SK-N-SH (cell line): ENCODE measurements around the gene ALG6. TPM values are rescaled to one million over a fixed set of nuclear protein-coding genes. Genes with fewer than 3 reads are reported as not detected.

Experiments
- CTCF ChIA-PET: fragments of 300-600, 350-600 bp; formaldehyde crosslinking; extraction: SDS; loops from one replicate; lab custom pipeline; 2021; lab: Yijun Ruan, JAX
- POLR2A ChIA-PET: fragments of 350-600 bp; sonication (Branson Sonifier 250); formaldehyde crosslinking; extraction: SDS; loops from one replicate; lab custom pipeline; 2020; ENCODE audit warnings: antibody characterized with exemption, inconsistent platforms; lab: Yijun Ruan, JAX
- DNase-seq: peaks from one replicate; pipeline ENCODE4 v3.0.0; 2012
- H2AFZ ChIP-seq: fragments of 200-600 bp; sonication (generic); 2 replicates; pipeline ENCODE4 v1.8.1; 2016; ENCODE audit warnings: antibody characterized with exemption, mild to moderate bottlenecking, low read depth
- H3F3A ChIP-seq: fragments of 200-600 bp; sonication (generic); replicated peaks from 2 replicates; pipeline ENCODE3; 2016; ENCODE audit warnings: antibody characterized with exemption, mild to moderate bottlenecking; ENCODE audit not compliant: insufficient read depth
- H3K27ac ChIP-seq, 2 experiments: fragments of 200-500 bp in 1 of 2; fragments of 200-600 bp in 1 of 2; sonication (Bioruptor generic) in 1 of 2; sonication (generic), shearing (Covaris generic) in 1 of 2; 2 replicates each; pipeline versions ENCODE4 v1.5.1 to v1.6.1; 2014 to 2016; ENCODE audit warnings: low read depth in 2 of 2, inconsistent platforms in 1 of 2, low read length in 1 of 2, mild to moderate bottlenecking in 1 of 2, mixed read lengths in 1 of 2
- H3K27me3 ChIP-seq: fragments of 200-600 bp; sonication (generic), shearing (Covaris generic); 2 replicates; pipeline ENCODE4 v1.6.1; 2016; ENCODE audit warnings: mixed run types; ENCODE audit not compliant: insufficient read depth
- H3K36me3 ChIP-seq, 2 experiments: fragments of 200-500 bp in 1 of 2; fragments of 200-600 bp in 1 of 2; sonication (Bioruptor generic) in 1 of 2; sonication (generic) in 1 of 2; replicated peaks in 1 of 2; 2 replicates each; pipeline versions ENCODE3 to v1.5.1; 2014 to 2016; ENCODE audit warnings: low read length in 1 of 2, mild to moderate bottlenecking in 1 of 2; ENCODE audit not compliant: insufficient read depth in 2 of 2, control insufficient read depth in 1 of 2
- H3K4me1 ChIP-seq, 2 experiments: fragments of 200-500 bp in 1 of 2; fragments of 200-600 bp in 1 of 2; sonication (Bioruptor generic) in 1 of 2; sonication (generic), shearing (Covaris generic) in 1 of 2; 2 replicates each; pipeline versions ENCODE4 v1.5.1 to v1.6.1; 2014 to 2016; ENCODE audit warnings: low read depth in 1 of 2, low read length in 1 of 2, mixed run types in 1 of 2; ENCODE audit not compliant: insufficient read depth in 2 of 2, control insufficient read depth in 1 of 2
- H3K4me2 ChIP-seq: fragments of 200-600 bp; sonication (generic), shearing (Covaris generic); 2 replicates; pipeline ENCODE4 v1.6.1; 2017; ENCODE audit warnings: mixed run types
- H3K4me3 ChIP-seq, 2 experiments: fragments of 200-500 bp in 1 of 2; fragments of 200-600 bp in 1 of 2; sonication (Bioruptor generic) in 1 of 2; sonication (generic), shearing (Covaris generic) in 1 of 2; 2 replicates each; pipeline versions ENCODE4 v1.5.1 to v1.8.1; 2014 to 2016; ENCODE audit warnings: low read depth in 2 of 2, inconsistent platforms in 1 of 2, low read length in 1 of 2, mild to moderate bottlenecking in 1 of 2, mixed read lengths in 1 of 2, moderate library complexity in 1 of 2
- H3K79me2 ChIP-seq: fragments of 200-600 bp; sonication (generic); 2 replicates; pipeline ENCODE4 v1.8.1; 2017; ENCODE audit warnings: mild to moderate bottlenecking; ENCODE audit not compliant: insufficient read depth
- H3K9ac ChIP-seq: fragments of 200-600 bp; sonication (generic); 2 replicates; pipeline ENCODE4 v1.6.1; 2017; ENCODE audit warnings: mixed run types
- H3K9me2 ChIP-seq: fragments of 200-600 bp; sonication (generic); 2 replicates; pipeline ENCODE4 v1.6.1; 2017; ENCODE audit warnings: mixed run types
- H3K9me3 ChIP-seq: fragments of 200-600 bp; sonication (generic); 2 replicates; pipeline ENCODE4 v1.6.1; 2017; ENCODE audit warnings: mixed run types, mild to moderate bottlenecking, moderate library complexity
- H4K20me1 ChIP-seq: fragments of 200-600 bp; sonication (generic); 2 replicates; pipeline ENCODE4 v1.6.1; 2017; ENCODE audit warnings: mild to moderate bottlenecking, mixed run types; ENCODE audit not compliant: insufficient read depth
- CTCF ChIP-seq: fragments of 200-600 bp; sonication (generic); IDR thresholded peaks from 2 replicates; pipeline ENCODE4 v1.6.1; 2017; ENCODE audit warnings: antibody characterized with exemption, mild to moderate bottlenecking, moderate library complexity
- ELF1 ChIP-seq: IDR thresholded peaks from 2 replicates; pipeline ENCODE4 v1.4.0; 2012
- FOSL2 ChIP-seq: IDR thresholded peaks from 2 replicates; pipeline ENCODE4 v1.4.0; 2012; ENCODE audit warnings: low read depth, mild to moderate bottlenecking, moderate library complexity, borderline replicate concordance
- FOXJ3 ChIP-seq: sonication (generic); formaldehyde crosslinking; IDR thresholded peaks from 2 replicates; pipeline ENCODE4 v1.5.1; 2020; ENCODE audit warnings: mild to moderate bottlenecking, missing genetic modification reagents
- MAX ChIP-seq: IDR thresholded peaks from 2 replicates; pipeline ENCODE4 v1.4.0; 2012; ENCODE audit warnings: low read depth
- MXI1 ChIP-seq: IDR thresholded peaks from 2 replicates; pipeline ENCODE4 v1.6.1; 2012; ENCODE audit warnings: mild to moderate bottlenecking, low read depth, low read length, improper control_type of control experiment
- PBX3 ChIP-seq: IDR thresholded peaks from 2 replicates; pipeline ENCODE4; 2012
- POLR2AphosphoS5 ChIP-seq: IDR thresholded peaks from 2 replicates; pipeline ENCODE4 v1.6.1; 2012; ENCODE audit warnings: low read depth, low read length
- REST ChIP-seq: IDR thresholded peaks from 2 replicates; pipeline ENCODE4 v1.6.1; 2012; ENCODE audit warnings: mild to moderate bottlenecking, low read depth, low read length, moderate library complexity
- RFX5 ChIP-seq: IDR thresholded peaks from 2 replicates; pipeline ENCODE4 v1.6.1; 2012; ENCODE audit warnings: mild to moderate bottlenecking, improper control_type of control experiment, low read length
- RXRA ChIP-seq: IDR thresholded peaks from 2 replicates; pipeline ENCODE4 v1.4.0; 2012; ENCODE audit warnings: low read depth, mild to moderate bottlenecking, borderline replicate concordance
- SIN3A ChIP-seq: IDR thresholded peaks from 2 replicates; pipeline ENCODE4 v1.6.1; 2012; ENCODE audit warnings: low read depth, mild to moderate bottlenecking, low read length, moderate library complexity, borderline replicate concordance
- TCF12 ChIP-seq: IDR thresholded peaks from 2 replicates; pipeline ENCODE4 v1.4.0; 2012
- TEAD4 ChIP-seq: IDR thresholded peaks from 2 replicates; pipeline ENCODE4 v1.4.0; 2012; ENCODE audit warnings: mild to moderate bottlenecking, borderline replicate concordance; ENCODE audit not compliant: insufficient read depth
- USF2 ChIP-seq: fragments of 150-350 bp; IDR thresholded peaks from 2 replicates; pipeline ENCODE4 v1.6.1; 2017; ENCODE audit warnings: antibody characterized with exemption, low read length, low read depth, borderline replicate concordance
- ZBTB33 ChIP-seq: IDR thresholded peaks from 2 replicates; pipeline ENCODE4 v1.4.0; 2012; ENCODE audit warnings: low read depth, borderline replicate concordance
- WGBS: methylation state at CpG from one replicate; pipeline ENCODE4 v1.1.6; 2017; ENCODE audit warnings: low lambda C conversion rate; 5-methylcytosine and 5-hydroxymethylcytosine counted together
- polyA plus RNA-seq, 3 experiments: library from polyadenylated mRNA; depleted of rRNA; stranded (reverse); fragments of >200 nt; gene quantifications; 2 replicates each; pipeline ENCODE4 v1.2.3, GENCODE V29; 2012

ALG6 gene
- polyA plus RNA-seq, 1 of the 3 experiments (the other 2 are of a cell fraction): 3.8 TPM

- Histone ChIP-seq H3K9me2 (no peaks in the 10 kb centered on the region), H3K79me2 (no peaks in the 10 kb centered on the region), H3K4me2 (no peak overlapping the region), H3K4me1 (no peaks in the 10 kb centered on the region; a peak in 1 of 4 replicates), H3F3A (no peaks in the 10 kb centered on the region), H3K27me3 (no peaks in the 10 kb centered on the region), H3K4me3 (no peak overlapping the region), H3K9me3 (no peaks in the 10 kb centered on the region), H4K20me1 (no peaks in the 10 kb centered on the region)
- 80% methylated on average over 4 of the region's 4 CpGs for WGBS
- CTCF ChIA-PET: no interaction called here
- POLR2A ChIA-PET: no interaction called here
- TF ChIP-seq SIN3A: no peak
- TF ChIP-seq ELF1: no peak
- TF ChIP-seq ZBTB33: no peak
- no peak for TF ChIP-seq POLR2AphosphoS5
- TF ChIP-seq TCF12: no peak
- no peak for TF ChIP-seq TEAD4
- TF ChIP-seq USF2: no peak
- no peak for TF ChIP-seq PBX3
- no peak for TF ChIP-seq RFX5
- TF ChIP-seq FOXJ3 (CRISPR knock-in tag): no peak
- no peak for TF ChIP-seq FOSL2
- TF ChIP-seq MAX: no peak
- no peak for TF ChIP-seq CTCF
- no peak for TF ChIP-seq RXRA
- TF ChIP-seq MXI1: no peak
- no peak for TF ChIP-seq REST
- TF ChIP-seq, all 33 proteins: peak for 0
- Histone ChIP-seq H3K27ac (no peak overlapping the region), H2AFZ (no peak overlapping the region), H3K9ac (no peak overlapping the region), H3K36me3 (peaks cover 3 to 8% of the 10 kb centered on the region in 2 experiments)
- no peak for DNase-seq
These were observed 40.9 kb downstream of the ALG6 start for GRCh38 chr1:63408331-63408730.
